ENCODE data around the gene ARHGAP6.

Gene ARHGAP6

DNA sequence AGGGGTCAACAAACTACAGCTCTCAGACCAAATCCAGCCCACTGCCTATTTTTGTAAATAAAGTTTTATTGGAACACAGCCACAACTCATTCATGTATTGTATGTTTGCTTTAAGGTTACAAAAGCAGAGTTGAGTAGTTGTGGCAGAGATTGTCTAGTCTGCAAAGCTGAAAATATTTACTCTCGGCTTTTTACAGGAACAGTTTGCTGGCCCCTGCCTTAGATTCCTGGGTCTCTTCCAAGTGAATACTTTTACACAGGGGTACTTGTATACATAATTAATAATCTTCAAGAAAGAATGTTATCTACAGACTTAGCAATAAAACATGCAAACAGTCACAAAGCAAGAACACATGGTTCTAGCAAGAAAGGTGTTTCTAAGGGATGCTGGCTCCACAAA, 218.3 kb downstream of the ARHGAP6 start (continued):
- TF ChIP-seq, protein P1, sequence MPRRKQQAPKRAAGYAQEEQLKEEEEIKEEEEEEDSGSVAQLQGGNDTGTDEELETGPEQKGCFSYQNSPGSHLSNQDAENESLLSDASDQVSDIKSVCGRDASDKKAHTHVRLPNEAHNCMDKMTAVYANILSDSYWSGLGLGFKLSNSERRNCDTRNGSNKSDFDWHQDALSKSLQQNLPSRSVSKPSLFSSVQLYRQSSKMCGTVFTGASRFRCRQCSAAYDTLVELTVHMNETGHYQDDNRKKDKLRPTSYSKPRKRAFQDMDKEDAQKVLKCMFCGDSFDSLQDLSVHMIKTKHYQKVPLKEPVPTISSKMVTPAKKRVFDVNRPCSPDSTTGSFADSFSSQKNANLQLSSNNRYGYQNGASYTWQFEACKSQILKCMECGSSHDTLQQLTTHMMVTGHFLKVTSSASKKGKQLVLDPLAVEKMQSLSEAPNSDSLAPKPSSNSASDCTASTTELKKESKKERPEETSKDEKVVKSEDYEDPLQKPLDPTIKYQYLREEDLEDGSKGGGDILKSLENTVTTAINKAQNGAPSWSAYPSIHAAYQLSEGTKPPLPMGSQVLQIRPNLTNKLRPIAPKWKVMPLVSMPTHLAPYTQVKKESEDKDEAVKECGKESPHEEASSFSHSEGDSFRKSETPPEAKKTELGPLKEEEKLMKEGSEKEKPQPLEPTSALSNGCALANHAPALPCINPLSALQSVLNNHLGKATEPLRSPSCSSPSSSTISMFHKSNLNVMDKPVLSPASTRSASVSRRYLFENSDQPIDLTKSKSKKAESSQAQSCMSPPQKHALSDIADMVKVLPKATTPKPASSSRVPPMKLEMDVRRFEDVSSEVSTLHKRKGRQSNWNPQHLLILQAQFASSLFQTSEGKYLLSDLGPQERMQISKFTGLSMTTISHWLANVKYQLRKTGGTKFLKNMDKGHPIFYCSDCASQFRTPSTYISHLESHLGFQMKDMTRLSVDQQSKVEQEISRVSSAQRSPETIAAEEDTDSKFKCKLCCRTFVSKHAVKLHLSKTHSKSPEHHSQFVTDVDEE (CRISPR knock-in tag; IDR thresholded peaks at IDR 0.05) = no peak
- TF ChIP-seq ISL1 (CRISPR knock-in tag; IDR thresholded peaks at IDR 0.05) = no peak

DNA sequence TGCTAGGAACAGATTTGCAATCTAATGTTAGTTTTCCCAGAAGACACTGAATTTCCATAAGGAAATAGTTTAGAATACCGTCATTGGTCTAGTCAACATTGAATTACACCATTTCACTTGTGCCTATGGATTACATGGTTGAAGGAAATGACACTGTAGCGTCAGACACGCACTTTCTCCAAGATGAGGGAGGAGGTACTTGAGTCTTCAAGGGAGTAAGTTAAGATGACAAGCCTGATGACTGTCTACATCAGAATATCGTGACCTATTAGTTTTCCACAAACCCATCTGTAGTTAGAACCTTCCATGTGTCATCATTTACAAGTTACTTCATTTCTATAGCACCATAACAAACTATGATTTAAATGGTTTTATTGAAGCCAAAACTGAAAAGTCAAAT, 218.8 kb downstream of the ARHGAP6 start:
- TF ChIP-seq ZFP3 (CRISPR knock-in tag; IDR thresholded peaks at IDR 0.05) (no peak), ZC3H10 (CRISPR knock-in tag; IDR thresholded peaks at IDR 0.05) (no peak), TOX (CRISPR knock-in tag; IDR thresholded peaks at IDR 0.05; ENCODE audit: borderline replicate concordance) (no peak), PPARA (CRISPR knock-in tag; IDR thresholded peaks at IDR 0.05; ENCODE audit: borderline replicate concordance) (no peak), RARB (CRISPR knock-in tag; IDR thresholded peaks at IDR 0.05) (no peak), ZFP30 (CRISPR knock-in tag; IDR thresholded peaks at IDR 0.05) (no peak), TCF4 (CRISPR knock-in tag; IDR thresholded peaks at IDR 0.05; ENCODE audit: borderline replicate concordance) (no peak), GLIS3 (CRISPR knock-in tag; IDR thresholded peaks at IDR 0.05) (no peak), BACH2 (CRISPR knock-in tag; IDR thresholded peaks at IDR 0.05; ENCODE audit: borderline replicate concordance) (no peak), ESRRG (CRISPR knock-in tag; IDR thresholded peaks at IDR 0.05) (no peak), CSDC2 (CRISPR knock-in tag; IDR thresholded peaks at IDR 0.05) (no peak), ZNF8 (CRISPR knock-in tag; IDR thresholded peaks at IDR 0.05) (no peak)
- TF ChIP-seq, protein P1 (CRISPR knock-in tag; IDR thresholded peaks at IDR 0.05) = no peak
- TF ChIP-seq, protein P2, sequence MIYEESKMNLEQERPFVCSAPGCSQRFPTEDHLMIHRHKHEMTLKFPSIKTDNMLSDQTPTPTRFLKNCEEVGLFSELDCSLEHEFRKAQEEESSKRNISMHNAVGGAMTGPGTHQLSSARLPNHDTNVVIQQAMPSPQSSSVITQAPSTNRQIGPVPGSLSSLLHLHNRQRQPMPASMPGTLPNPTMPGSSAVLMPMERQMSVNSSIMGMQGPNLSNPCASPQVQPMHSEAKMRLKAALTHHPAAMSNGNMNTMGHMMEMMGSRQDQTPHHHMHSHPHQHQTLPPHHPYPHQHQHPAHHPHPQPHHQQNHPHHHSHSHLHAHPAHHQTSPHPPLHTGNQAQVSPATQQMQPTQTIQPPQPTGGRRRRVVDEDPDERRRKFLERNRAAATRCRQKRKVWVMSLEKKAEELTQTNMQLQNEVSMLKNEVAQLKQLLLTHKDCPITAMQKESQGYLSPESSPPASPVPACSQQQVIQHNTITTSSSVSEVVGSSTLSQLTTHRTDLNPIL (CRISPR knock-in tag; IDR thresholded peaks at IDR 0.05; ENCODE audit: low read depth) = no peak
- TF ChIP-seq, protein P3, sequence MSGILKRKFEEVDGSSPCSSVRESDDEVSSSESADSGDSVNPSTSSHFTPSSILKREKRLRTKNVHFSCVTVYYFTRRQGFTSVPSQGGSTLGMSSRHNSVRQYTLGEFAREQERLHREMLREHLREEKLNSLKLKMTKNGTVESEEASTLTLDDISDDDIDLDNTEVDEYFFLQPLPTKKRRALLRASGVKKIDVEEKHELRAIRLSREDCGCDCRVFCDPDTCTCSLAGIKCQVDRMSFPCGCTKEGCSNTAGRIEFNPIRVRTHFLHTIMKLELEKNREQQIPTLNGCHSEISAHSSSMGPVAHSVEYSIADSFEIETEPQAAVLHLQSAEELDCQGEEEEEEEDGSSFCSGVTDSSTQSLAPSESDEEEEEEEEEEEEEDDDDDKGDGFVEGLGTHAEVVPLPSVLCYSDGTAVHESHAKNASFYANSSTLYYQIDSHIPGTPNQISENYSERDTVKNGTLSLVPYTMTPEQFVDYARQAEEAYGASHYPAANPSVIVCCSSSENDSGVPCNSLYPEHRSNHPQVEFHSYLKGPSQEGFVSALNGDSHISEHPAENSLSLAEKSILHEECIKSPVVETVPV (CRISPR knock-in tag; IDR thresholded peaks at IDR 0.05) = no peak
- no peak for ATAC-seq

DNA sequence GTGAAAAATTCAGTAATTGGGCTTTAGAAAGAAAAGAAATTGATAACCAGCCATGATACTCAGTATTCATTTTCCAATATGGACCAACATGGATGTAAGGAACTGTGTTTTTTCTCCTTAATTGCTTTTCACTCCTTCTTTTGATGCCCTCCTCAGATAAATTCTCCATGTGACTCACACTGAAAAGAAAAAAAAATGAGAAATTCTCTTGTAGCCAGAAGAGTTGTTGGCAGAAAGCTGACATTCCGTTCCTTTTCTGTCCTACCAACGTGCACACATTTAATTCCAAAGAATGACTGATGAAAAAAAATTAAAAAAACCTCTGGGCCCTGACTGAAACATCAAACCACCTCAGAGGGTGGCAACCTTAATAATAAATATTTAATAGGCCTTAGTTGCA, 219.4 kb downstream of the ARHGAP6 start:
- peak; percentile 68 for ATAC-seq
- no peak for TF ChIP-seq TOX (CRISPR knock-in tag; IDR thresholded peaks at IDR 0.05; ENCODE audit: borderline replicate concordance)
- peak; percentile 59 for TF ChIP-seq ISL1 (CRISPR knock-in tag; IDR thresholded peaks at IDR 0.05)

DNA sequence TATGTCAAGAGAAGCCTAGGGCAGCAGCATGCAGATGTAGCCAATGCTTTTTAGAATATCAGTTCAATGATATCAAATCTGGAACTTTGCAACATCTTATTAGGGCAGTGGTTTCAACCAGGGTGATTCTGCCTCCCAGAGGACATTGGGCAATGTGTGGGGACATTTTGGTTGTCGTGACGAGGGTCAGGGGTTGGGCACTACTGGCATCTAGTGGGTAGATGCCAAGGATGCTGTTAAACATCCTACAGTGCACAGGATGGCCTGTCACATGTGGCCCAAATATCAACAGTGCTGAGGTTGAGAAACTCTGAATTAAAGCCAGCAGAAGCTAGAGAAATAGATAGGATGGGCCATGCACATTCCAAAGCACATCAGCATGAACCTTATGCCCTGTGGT, 220.2 kb downstream of the ARHGAP6 start:
- TF ChIP-seq, protein P3 (CRISPR knock-in tag; IDR thresholded peaks at IDR 0.05) = no peak

DNA sequence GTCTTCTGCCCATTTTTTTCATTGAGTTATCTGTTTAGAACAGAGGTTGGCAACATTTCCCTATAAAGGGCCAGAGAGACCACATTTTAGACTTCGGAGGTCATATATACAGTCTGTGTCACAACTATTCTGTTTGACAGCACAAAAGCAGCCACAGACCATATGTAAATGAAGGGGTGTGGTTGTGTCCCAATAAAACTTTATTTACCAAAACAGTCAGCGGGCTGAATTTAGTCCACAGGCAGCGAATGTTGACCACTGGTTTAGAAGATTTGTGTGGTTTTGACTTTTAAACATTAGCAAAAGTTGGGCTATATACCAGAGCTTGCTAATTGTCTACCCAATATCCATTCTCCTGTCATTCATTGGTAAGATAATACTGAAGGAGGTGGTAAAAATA, 221.7 kb downstream of the ARHGAP6 start:
- ATAC-seq = no peak
- TF ChIP-seq, protein P4, sequence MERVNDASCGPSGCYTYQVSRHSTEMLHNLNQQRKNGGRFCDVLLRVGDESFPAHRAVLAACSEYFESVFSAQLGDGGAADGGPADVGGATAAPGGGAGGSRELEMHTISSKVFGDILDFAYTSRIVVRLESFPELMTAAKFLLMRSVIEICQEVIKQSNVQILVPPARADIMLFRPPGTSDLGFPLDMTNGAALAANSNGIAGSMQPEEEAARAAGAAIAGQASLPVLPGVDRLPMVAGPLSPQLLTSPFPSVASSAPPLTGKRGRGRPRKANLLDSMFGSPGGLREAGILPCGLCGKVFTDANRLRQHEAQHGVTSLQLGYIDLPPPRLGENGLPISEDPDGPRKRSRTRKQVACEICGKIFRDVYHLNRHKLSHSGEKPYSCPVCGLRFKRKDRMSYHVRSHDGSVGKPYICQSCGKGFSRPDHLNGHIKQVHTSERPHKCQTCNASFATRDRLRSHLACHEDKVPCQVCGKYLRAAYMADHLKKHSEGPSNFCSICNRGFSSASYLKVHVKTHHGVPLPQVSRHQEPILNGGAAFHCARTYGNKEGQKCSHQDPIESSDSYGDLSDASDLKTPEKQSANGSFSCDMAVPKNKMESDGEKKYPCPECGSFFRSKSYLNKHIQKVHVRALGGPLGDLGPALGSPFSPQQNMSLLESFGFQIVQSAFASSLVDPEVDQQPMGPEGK (CRISPR knock-in tag; IDR thresholded peaks at IDR 0.05; ENCODE audit: borderline replicate concordance) = no peak
- TF ChIP-seq, protein P3 (CRISPR knock-in tag; IDR thresholded peaks at IDR 0.05) = no peak
- TF ChIP-seq ARNTL (CRISPR knock-in tag; IDR thresholded peaks at IDR 0.05; ENCODE audit: borderline replicate concordance, low read depth) = no peak
- no peak for TF ChIP-seq CSDC2 (CRISPR knock-in tag; IDR thresholded peaks at IDR 0.05)
- no peak for TF ChIP-seq RARB (CRISPR knock-in tag; IDR thresholded peaks at IDR 0.05)
- no peak for TF ChIP-seq ZNF70 (CRISPR knock-in tag; IDR thresholded peaks at IDR 0.05)
- TF ChIP-seq ZFP30 (CRISPR knock-in tag; IDR thresholded peaks at IDR 0.05) = no peak
- no peak for TF ChIP-seq OSR1 (CRISPR knock-in tag; IDR thresholded peaks at IDR 0.05)
- no peak for TF ChIP-seq PPARA (CRISPR knock-in tag; IDR thresholded peaks at IDR 0.05; ENCODE audit: borderline replicate concordance)
- no peak for TF ChIP-seq ZFP3 (CRISPR knock-in tag; IDR thresholded peaks at IDR 0.05)
- TF ChIP-seq ZNF565 (CRISPR knock-in tag; conservative IDR thresholded peaks at IDR 0.05; ENCODE audit: low read depth) = no peak
- no peak for TF ChIP-seq ZC3H10 (CRISPR knock-in tag; IDR thresholded peaks at IDR 0.05)

More for the DNA sequence above, 220.2 kb downstream of the ARHGAP6 start:
- peak; percentile 24; the same call in 2 of the 3 replicates for ATAC-seq
